Measurements from ENCODE around the gene RCL1. TPM values are rescaled to one million over a fixed set of nuclear protein-coding genes. Genes with fewer than 3 reads are reported as not detected.
A peak's percentile ranks its signal among the peaks of the same experiment; 100 is the strongest.

Gene RCL1
- total and polyA plus RNA-seq, 2 of the 13 experiments (the other 11 are each of a cell fraction or from before 2014, with no cell fraction given): 22.3 to 31.6 TPM

- TF ChIP-seq, protein P1, sequence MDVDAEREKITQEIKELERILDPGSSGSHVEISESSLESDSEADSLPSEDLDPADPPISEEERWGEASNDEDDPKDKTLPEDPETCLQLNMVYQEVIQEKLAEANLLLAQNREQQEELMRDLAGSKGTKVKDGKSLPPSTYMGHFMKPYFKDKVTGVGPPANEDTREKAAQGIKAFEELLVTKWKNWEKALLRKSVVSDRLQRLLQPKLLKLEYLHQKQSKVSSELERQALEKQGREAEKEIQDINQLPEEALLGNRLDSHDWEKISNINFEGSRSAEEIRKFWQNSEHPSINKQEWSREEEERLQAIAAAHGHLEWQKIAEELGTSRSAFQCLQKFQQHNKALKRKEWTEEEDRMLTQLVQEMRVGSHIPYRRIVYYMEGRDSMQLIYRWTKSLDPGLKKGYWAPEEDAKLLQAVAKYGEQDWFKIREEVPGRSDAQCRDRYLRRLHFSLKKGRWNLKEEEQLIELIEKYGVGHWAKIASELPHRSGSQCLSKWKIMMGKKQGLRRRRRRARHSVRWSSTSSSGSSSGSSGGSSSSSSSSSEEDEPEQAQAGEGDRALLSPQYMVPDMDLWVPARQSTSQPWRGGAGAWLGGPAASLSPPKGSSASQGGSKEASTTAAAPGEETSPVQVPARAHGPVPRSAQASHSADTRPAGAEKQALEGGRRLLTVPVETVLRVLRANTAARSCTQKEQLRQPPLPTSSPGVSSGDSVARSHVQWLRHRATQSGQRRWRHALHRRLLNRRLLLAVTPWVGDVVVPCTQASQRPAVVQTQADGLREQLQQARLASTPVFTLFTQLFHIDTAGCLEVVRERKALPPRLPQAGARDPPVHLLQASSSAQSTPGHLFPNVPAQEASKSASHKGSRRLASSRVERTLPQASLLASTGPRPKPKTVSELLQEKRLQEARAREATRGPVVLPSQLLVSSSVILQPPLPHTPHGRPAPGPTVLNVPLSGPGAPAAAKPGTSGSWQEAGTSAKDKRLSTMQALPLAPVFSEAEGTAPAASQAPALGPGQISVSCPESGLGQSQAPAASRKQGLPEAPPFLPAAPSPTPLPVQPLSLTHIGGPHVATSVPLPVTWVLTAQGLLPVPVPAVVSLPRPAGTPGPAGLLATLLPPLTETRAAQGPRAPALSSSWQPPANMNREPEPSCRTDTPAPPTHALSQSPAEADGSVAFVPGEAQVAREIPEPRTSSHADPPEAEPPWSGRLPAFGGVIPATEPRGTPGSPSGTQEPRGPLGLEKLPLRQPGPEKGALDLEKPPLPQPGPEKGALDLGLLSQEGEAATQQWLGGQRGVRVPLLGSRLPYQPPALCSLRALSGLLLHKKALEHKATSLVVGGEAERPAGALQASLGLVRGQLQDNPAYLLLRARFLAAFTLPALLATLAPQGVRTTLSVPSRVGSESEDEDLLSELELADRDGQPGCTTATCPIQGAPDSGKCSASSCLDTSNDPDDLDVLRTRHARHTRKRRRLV (CRISPR knock-in tag; IDR thresholded peaks at IDR 0.05): no peak
- no peak for TF ChIP-seq ZNF644 (CRISPR knock-in tag; IDR thresholded peaks at IDR 0.05; ENCODE audit: low read depth)
- 0 out of 2 replicates have a peak, but pooled peaks have one; percentile 56 for TF ChIP-seq RNF2 (conservative IDR thresholded peaks at IDR 0.05; ENCODE audit: low read depth)
- TF ChIP-seq CBX2 (IDR thresholded peaks at IDR 0.05; ENCODE audit: low read depth, low read length): no peak
- TF ChIP-seq CBX2 (CRISPR knock-in tag; IDR thresholded peaks at IDR 0.05; ENCODE audit: low read depth): no peak
- no peak for TF ChIP-seq ZNF20 (CRISPR knock-in tag; IDR thresholded peaks at IDR 0.05)
- TF ChIP-seq, protein P2, sequence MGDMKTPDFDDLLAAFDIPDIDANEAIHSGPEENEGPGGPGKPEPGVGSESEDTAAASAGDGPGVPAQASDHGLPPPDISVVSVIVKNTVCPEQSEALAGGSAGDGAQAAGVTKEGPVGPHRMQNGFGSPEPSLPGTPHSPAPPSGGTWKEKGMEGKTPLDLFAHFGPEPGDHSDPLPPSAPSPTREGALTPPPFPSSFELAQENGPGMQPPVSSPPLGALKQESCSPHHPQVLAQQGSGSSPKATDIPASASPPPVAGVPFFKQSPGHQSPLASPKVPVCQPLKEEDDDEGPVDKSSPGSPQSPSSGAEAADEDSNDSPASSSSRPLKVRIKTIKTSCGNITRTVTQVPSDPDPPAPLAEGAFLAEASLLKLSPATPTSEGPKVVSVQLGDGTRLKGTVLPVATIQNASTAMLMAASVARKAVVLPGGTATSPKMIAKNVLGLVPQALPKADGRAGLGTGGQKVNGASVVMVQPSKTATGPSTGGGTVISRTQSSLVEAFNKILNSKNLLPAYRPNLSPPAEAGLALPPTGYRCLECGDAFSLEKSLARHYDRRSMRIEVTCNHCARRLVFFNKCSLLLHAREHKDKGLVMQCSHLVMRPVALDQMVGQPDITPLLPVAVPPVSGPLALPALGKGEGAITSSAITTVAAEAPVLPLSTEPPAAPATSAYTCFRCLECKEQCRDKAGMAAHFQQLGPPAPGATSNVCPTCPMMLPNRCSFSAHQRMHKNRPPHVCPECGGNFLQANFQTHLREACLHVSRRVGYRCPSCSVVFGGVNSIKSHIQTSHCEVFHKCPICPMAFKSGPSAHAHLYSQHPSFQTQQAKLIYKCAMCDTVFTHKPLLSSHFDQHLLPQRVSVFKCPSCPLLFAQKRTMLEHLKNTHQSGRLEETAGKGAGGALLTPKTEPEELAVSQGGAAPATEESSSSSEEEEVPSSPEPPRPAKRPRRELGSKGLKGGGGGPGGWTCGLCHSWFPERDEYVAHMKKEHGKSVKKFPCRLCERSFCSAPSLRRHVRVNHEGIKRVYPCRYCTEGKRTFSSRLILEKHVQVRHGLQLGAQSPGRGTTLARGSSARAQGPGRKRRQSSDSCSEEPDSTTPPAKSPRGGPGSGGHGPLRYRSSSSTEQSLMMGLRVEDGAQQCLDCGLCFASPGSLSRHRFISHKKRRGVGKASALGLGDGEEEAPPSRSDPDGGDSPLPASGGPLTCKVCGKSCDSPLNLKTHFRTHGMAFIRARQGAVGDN (CRISPR knock-in tag; IDR thresholded peaks at IDR 0.05): peak; percentile 97
- TF ChIP-seq ZNF142 (CRISPR knock-in tag; IDR thresholded peaks at IDR 0.05): no peak
- TF ChIP-seq, protein P3, sequence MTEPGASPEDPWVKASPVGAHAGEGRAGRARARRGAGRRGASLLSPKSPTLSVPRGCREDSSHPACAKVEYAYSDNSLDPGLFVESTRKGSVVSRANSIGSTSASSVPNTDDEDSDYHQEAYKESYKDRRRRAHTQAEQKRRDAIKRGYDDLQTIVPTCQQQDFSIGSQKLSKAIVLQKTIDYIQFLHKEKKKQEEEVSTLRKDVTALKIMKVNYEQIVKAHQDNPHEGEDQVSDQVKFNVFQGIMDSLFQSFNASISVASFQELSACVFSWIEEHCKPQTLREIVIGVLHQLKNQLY (CRISPR knock-in tag; IDR thresholded peaks at IDR 0.05): peak; percentile 49; the same call in 1 of the 2 replicates
- TF ChIP-seq HHEX (CRISPR knock-in tag; IDR thresholded peaks at IDR 0.05): no peak
- no peak for TF ChIP-seq ZNF557 (CRISPR knock-in tag; IDR thresholded peaks at IDR 0.05)
- TF ChIP-seq SAFB2 (CRISPR knock-in tag; IDR thresholded peaks at IDR 0.05; ENCODE audit: borderline replicate concordance, low read depth): no peak; the same call in 1 of the 2 replicates
These were observed at the start of gene RCL1 (continued) for GRCh38 chr9:4792572-4793458.

Data from HepG2 (cell line).